ENCODE measurements around the gene NETO1. TPM values are rescaled to one million over a fixed set of nuclear protein-coding genes. Genes with fewer than 3 reads are reported as not detected.

NETO1 gene
- not detected for total RNA-seq

GRCh38 chr18:72867746-72868584, at the start of gene NETO1:
NETO1 (minus strand) TSS chr18:72867987; CDS start chr18:72867291, 696 bp downstream.
- CTCF ChIA-PET = no interaction called here
- POLR2A ChIA-PET = no interaction called here

- ChIA-PET POLR2A (no interaction called here), CTCF (no interaction called here)
Measured at GRCh38 chr18:72910045-72910444, 42.3 kb upstream of the NETO1 start.

GRCh38 chr18:72908181-72908580, 40.4 kb upstream of the NETO1 start:
- POLR2A ChIA-PET = no interaction called here
- CTCF ChIA-PET = no interaction called here

GRCh38 chr18:72903033-72903432, 35.2 kb upstream of the NETO1 start:
- ChIA-PET CTCF (no interaction called here), POLR2A (no interaction called here)

GRCh38 chr18:72899338-72899737, 31.6 kb upstream of the NETO1 start:
- ChIA-PET CTCF (no interaction called here), POLR2A (no interaction called here)

- CTCF ChIA-PET = no interaction called here
- POLR2A ChIA-PET = no interaction called here
Measured at GRCh38 chr18:72898870-72899269, 31.1 kb upstream of the NETO1 start.

- CTCF ChIA-PET = interaction anchor here (0.6 kb wide), 1 partner anchor 353 kb away, joined by 5 read pairs; no protein-coding TSS in a partner anchor
- POLR2A ChIA-PET = no interaction called here
Measured at GRCh38 chr18:72895548-72895947, 27.8 kb upstream of the NETO1 start.

GRCh38 chr18:72878561-72878960, 10.8 kb upstream of the NETO1 start:
- ChIA-PET POLR2A (no interaction called here), CTCF (no interaction called here)

GRCh38 chr18:72878143-72878542, 10.4 kb upstream of the NETO1 start:
- ChIA-PET POLR2A (no interaction called here), CTCF (no interaction called here)

- ChIA-PET CTCF (interaction anchor here (0.6 kb wide), 1 partner anchor 17 kb away, joined by 3 read pairs; no protein-coding TSS in a partner anchor), POLR2A (no interaction called here)
Measured at GRCh38 chr18:72871091-72871490, 3.3 kb upstream of the NETO1 start.

GRCh38 chr18:72869226-72870185, 1.7 kb upstream of the NETO1 start:
- ChIA-PET CTCF (no interaction called here), POLR2A (no interaction called here)

- ChIA-PET CTCF (no interaction called here), POLR2A (no interaction called here)
Measured at GRCh38 chr18:72868585-72869225, 918 bp upstream of the NETO1 start.

GRCh38 chr18:72866901-72867745, 664 bp downstream of the NETO1 start:
- POLR2A ChIA-PET = no interaction called here

GRCh38 chr18:72866442-72866900, 1.3 kb downstream of the NETO1 start:
- CTCF ChIA-PET = no interaction called here
- POLR2A ChIA-PET = no interaction called here

More at GRCh38 chr18:72866901-72867745, 664 bp downstream of the NETO1 start:
- CTCF ChIA-PET = no interaction called here

GRCh38 chr18:72863754-72864153, 4.0 kb downstream of the NETO1 start:
- ChIA-PET CTCF (no interaction called here), POLR2A (no interaction called here)

- CTCF ChIA-PET = no interaction called here
- POLR2A ChIA-PET = no interaction called here
Measured at GRCh38 chr18:72859088-72859487, 8.7 kb downstream of the NETO1 start.

GRCh38 chr18:72849671-72850070, 18.1 kb downstream of the NETO1 start:
- ChIA-PET POLR2A (no interaction called here), CTCF (no interaction called here)

GRCh38 chr18:72848503-72849237, 19.1 kb downstream of the NETO1 start:
- ChIA-PET POLR2A (no interaction called here), CTCF (no interaction called here)

GRCh38 chr18:72847771-72848170, 20.0 kb downstream of the NETO1 start:
- ChIA-PET CTCF (no interaction called here), POLR2A (no interaction called here)
